Upper lobe of left lung (tissue), 6 donors: ENCODE results near the gene UST. TPM values are rescaled to one million over a fixed set of nuclear protein-coding genes. Genes with fewer than 3 reads are reported as not detected.

Source experiments
- ATAC-seq, 2 donors: fragments of 200-7000 bp; cut with Tn5 transposase; one replicate each; pipeline ENCODE4 v1.9.1; 2022; ENCODE audit warnings: mild to moderate bottlenecking in 2 of 2, moderate library complexity in 2 of 2; ENCODE audit not compliant: low FRiP score in 2 of 2
- DNase-seq, 2 donors: peaks; one replicate each; pipeline ENCODE4 v3.0.0-alpha.2; 2019 to 2020
- H3K27ac ChIP-seq, 4 donors: fragments of 200-600 bp; sonication (generic); one replicate each; pipeline ENCODE4 v1.5.1; 2016 to 2019
- H3K27me3 ChIP-seq, 4 donors: fragments of 200-600 bp; sonication (generic); one replicate each; pipeline ENCODE4 v1.5.1; 2017 to 2019
- H3K36me3 ChIP-seq, 4 donors: fragments of 200-600 bp; sonication (generic); one replicate each; pipeline ENCODE4 v1.5.1; 2016 to 2019
- H3K4me1 ChIP-seq, 4 donors: fragments of 200-600 bp; sonication (generic); one replicate each; pipeline ENCODE4 v1.5.1; 2018 to 2019
- H3K4me3 ChIP-seq, 4 donors: fragments of 200-600 bp; sonication (generic); one replicate each; pipeline ENCODE4 v1.5.1; 2017 to 2019; ENCODE audit warnings: mild to moderate bottlenecking in 2 of 4, moderate library complexity in 1 of 4
- H3K9me3 ChIP-seq, 4 donors: fragments of 200-600 bp; sonication (generic); one replicate each; pipeline ENCODE4 v1.5.1; 2018 to 2019
- CTCF ChIP-seq, 6 experiments: fragments of 450-650 bp in 4 of 6; fragments of 200-600 bp in 2 of 6; sonication (generic) in 2 of 6; IDR thresholded peaks; one replicate each; pipeline ENCODE4 v1.5.1; 2016 to 2019; ENCODE audit warnings: antibody characterized with exemption in 6 of 6
- EP300 ChIP-seq, 4 donors: sonication (generic); formaldehyde crosslinking; IDR thresholded peaks; one replicate each; pipeline ENCODE4 v1.5.1; 2017; ENCODE audit warnings: antibody characterized with exemption in 4 of 4, control low read depth in 2 of 4
- POLR2A ChIP-seq, 4 donors: fragments of 450-650 bp; IDR thresholded peaks; one replicate each; pipeline ENCODE4 v1.5.1; 2016 to 2017; ENCODE audit warnings: antibody characterized with exemption in 4 of 4, mild to moderate bottlenecking in 2 of 4
- POLR2AphosphoS5 ChIP-seq, 2 donors: sonication (generic); formaldehyde crosslinking; IDR thresholded peaks; one replicate each; pipeline ENCODE4 v1.5.1; 2017; ENCODE audit warnings: antibody characterized with exemption in 2 of 2
- WGBS, 2 donors: methylation state at CpG; one replicate each; pipeline ENCODE4 v1.1.5; 2017 to 2018; 5-methylcytosine and 5-hydroxymethylcytosine counted together
- total RNA-seq, 6 donors: library from RNA; depleted of rRNA in 4 of 6; stranded (reverse); fragments of >200 nt in 4 of 6; gene quantifications; one replicate each; pipeline versions ENCODE4 v1.1.0 to v1.2.1, GENCODE V29; 2016 to 2021
- donor health status: DM: no; HTN: no; CAD: no; lungs with moderate emphysema.
- donor health status: DM: no; HTN: yes; CAD: no; lungs with severe emphysema.

Gene UST
- total RNA-seq, result 10 to 100 TPM; 10.2 to 21.6 (median 14.2) TPM

GRCh38 chr6:148746363-148747144 is at the start of gene UST:
UST (plus strand) TSS chr6:148747030; CDS start chr6:148747431, 401 bp downstream.
- ATAC-seq, result peak; percentile 86 to 92
- H3K27me3 ChIP-seq, result peaks cover 0 to 15% (median 3%) of the 10 kb centered on the region in 4 donors
- peak; percentile 82 to 86 for DNase-seq
- H3K36me3 ChIP-seq, result no peaks in the 10 kb centered on the region
- 1% methylated on average over 37 to 41 of the region's 50 CpGs for WGBS, 2 donors
- no peaks in the 10 kb centered on the region for H3K9me3 ChIP-seq
- peak within 1 kb of the TSS; percentile 53 to 86 (median 71) for H3K4me3 ChIP-seq
- peak within 1 kb of the TSS; percentile 70 to 88 (median 76) for H3K27ac ChIP-seq
- H3K4me1 ChIP-seq, result peaks cover 21 to 37% (median 29%) of the 10 kb centered on the region in 4 donors
- peak in 1 of 4 donors; percentile 63 for TF ChIP-seq POLR2A (IDR thresholded peaks at IDR 0.05)
- TF ChIP-seq POLR2AphosphoS5 (IDR thresholded peaks at IDR 0.05), result peak in 1 of 2 donors; percentile 63
- TF ChIP-seq CTCF (IDR thresholded peaks at IDR 0.05), result peak in 3 of 6 experiments; percentile 8 to 29 (median 16)
- no peak for TF ChIP-seq EP300 (IDR thresholded peaks at IDR 0.05)

GRCh38 chr6:148697895-148698440 is 48.9 kb upstream of the UST start:
- Histone ChIP-seq H3K36me3 (no peaks in the 10 kb centered on the region), H3K27ac (no peak overlapping the region), H3K4me3 (no peak overlapping the region), H3K9me3 (no peaks in the 10 kb centered on the region), H3K27me3 (no peaks in the 10 kb centered on the region), H3K4me1 (peaks cover 9 to 18% (median 13%) of the 10 kb centered on the region in 4 donors)
- DNase-seq, result peak in 1 of 2 donors; percentile 73
- WGBS, 2 donors, result 95% methylated on average over 10 to 13 of the region's 26 CpGs
- TF ChIP-seq CTCF (IDR thresholded peaks at IDR 0.05) (no peak), POLR2AphosphoS5 (IDR thresholded peaks at IDR 0.05) (no peak), POLR2A (IDR thresholded peaks at IDR 0.05) (no peak), EP300 (IDR thresholded peaks at IDR 0.05) (no peak)
- ATAC-seq, result no peak

GRCh38 chr6:148698671-148699180 is 48.1 kb upstream of the UST start:
- no peaks in the 10 kb centered on the region for H3K27me3 ChIP-seq
- ATAC-seq, result no peak
- 94 to 95% methylated on average over 8 to 27 of the region's 27 CpGs for WGBS, 2 donors
- no peak overlapping the region for H3K27ac ChIP-seq
- DNase-seq, result peak in 1 of 2 donors; percentile 72
- H3K4me1 ChIP-seq, result peaks cover 9 to 18% (median 13%) of the 10 kb centered on the region in 4 donors
- no peaks in the 10 kb centered on the region for H3K36me3 ChIP-seq
- no peaks in the 10 kb centered on the region for H3K9me3 ChIP-seq
- H3K4me3 ChIP-seq, result no peak overlapping the region
- TF ChIP-seq EP300 (IDR thresholded peaks at IDR 0.05) (no peak), CTCF (IDR thresholded peaks at IDR 0.05) (no peak), POLR2AphosphoS5 (IDR thresholded peaks at IDR 0.05) (no peak)

- DNase-seq (no peak), ATAC-seq (no peak)
- H3K27me3 ChIP-seq, result no peaks in the 10 kb centered on the region
- H3K4me3 ChIP-seq, result peak overlapping the region in 3 of 4 donors; percentile 24 to 49 (median 43)
- H3K27ac ChIP-seq, result peak overlapping the region in 3 of 4 donors; percentile 20 to 41 (median 28)
- WGBS, 2 donors, result 42 to 54% methylated on average over 2 of the region's 2 CpGs
- H3K36me3 ChIP-seq, result no peaks in the 10 kb centered on the region
- H3K9me3 ChIP-seq, result no peaks in the 10 kb centered on the region
- TF ChIP-seq CTCF (IDR thresholded peaks at IDR 0.05) (no peak), EP300 (IDR thresholded peaks at IDR 0.05) (no peak), POLR2A (IDR thresholded peaks at IDR 0.05) (no peak), POLR2AphosphoS5 (IDR thresholded peaks at IDR 0.05) (no peak)
- H3K4me1 ChIP-seq, result peaks cover 9 to 18% (median 13%) of the 10 kb centered on the region in 4 donors
Measured at GRCh38 chr6:148700047-148700715, 46.6 kb upstream of the UST start.
